Ishikawa (cell line): ENCODE data around the gene LRRC26.

Source experiments
- EP300 ChIP-seq: IDR thresholded peaks from 2 replicates; pipeline ENCODE4 v1.6.1; 2012; ENCODE audit warnings: borderline replicate concordance
- FOXM1 ChIP-seq: IDR thresholded peaks from 2 replicates; pipeline ENCODE4 v1.6.1; 2012; ENCODE audit warnings: low read depth, borderline replicate concordance
- RAD21 ChIP-seq: IDR thresholded peaks from 2 replicates; pipeline ENCODE4 v1.6.1; 2012; ENCODE audit warnings: low read depth
- REST ChIP-seq: IDR thresholded peaks from 2 replicates; pipeline ENCODE4 v1.6.1; 2012; ENCODE audit warnings: low read depth, mild to moderate bottlenecking
- USF1 ChIP-seq: IDR thresholded peaks from 2 replicates; pipeline ENCODE4 v1.6.1; 2012

- no peak for TF ChIP-seq USF1
- no peak for TF ChIP-seq FOXM1
- no peak for TF ChIP-seq REST
- TF ChIP-seq EP300: no peak
- no peak for TF ChIP-seq RAD21
Measured at GRCh38 chr9:137186385-137186784, 16.5 kb upstream of the LRRC26 start.
